Muscle layer of duodenum (tissue), 2 donors: Measurements from ENCODE around the gene TERC.

Experiments
- H3K27ac ChIP-seq: one replicate; pipeline ENCODE4 v1.7.0; 2013; ENCODE audit warnings: mild to moderate bottlenecking, low read length
- H3K27me3 ChIP-seq: one replicate; pipeline ENCODE4 v1.7.0; 2013; ENCODE audit warnings: low read depth, mild to moderate bottlenecking, control low read depth, low read length
- H3K36me3 ChIP-seq, 2 donors: one replicate each; pipeline ENCODE4 v1.7.0; 2013; ENCODE audit warnings: low read length in 2 of 2, control low read depth in 1 of 2, mild to moderate bottlenecking in 1 of 2; ENCODE audit not compliant: insufficient read depth in 2 of 2, control insufficient read depth in 1 of 2
- H3K4me1 ChIP-seq, 2 donors: one replicate each; pipeline ENCODE4 v1.7.0; 2013; ENCODE audit warnings: low read length in 2 of 2, mild to moderate bottlenecking in 2 of 2, control low read depth in 1 of 2, moderate library complexity in 1 of 2; ENCODE audit not compliant: insufficient read depth in 2 of 2, control insufficient read depth in 1 of 2
- H3K4me3 ChIP-seq, 2 donors: one replicate each; pipeline ENCODE4 v1.7.0; 2013; ENCODE audit warnings: low read length in 2 of 2, low read depth in 1 of 2, mild to moderate bottlenecking in 1 of 2
- H3K9me3 ChIP-seq, 2 donors: one replicate each; pipeline ENCODE4 v1.7.0; 2013; ENCODE audit warnings: low read length in 2 of 2, control low read depth in 1 of 2, mild to moderate bottlenecking in 1 of 2; ENCODE audit not compliant: control insufficient read depth in 1 of 2
- donor health status: healthy.

Gene TERC

DNA sequence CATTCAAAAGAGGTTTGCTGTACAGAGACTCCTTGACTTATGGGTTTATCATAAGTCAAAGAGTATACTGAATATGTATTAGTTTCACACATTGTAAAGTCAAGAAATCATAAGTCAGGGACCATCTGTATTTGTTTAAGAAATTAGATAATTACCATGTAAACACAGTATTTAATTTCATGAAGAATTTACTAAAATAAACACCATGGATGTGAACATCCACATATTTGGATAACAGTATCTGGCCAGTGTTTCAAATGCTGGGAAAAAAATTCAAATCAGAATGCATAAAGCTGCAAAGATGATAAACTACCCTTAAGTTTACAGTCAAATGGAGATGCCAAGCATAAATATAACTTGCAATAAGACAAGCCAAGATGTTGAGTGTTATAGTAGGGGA lies 25.4 kb upstream of the TERC start:
- H3K4me1 ChIP-seq, result no peaks in the 10 kb centered on the region
- H3K27me3 ChIP-seq, result no peaks in the 10 kb centered on the region
- peaks cover 23 to 24% of the 10 kb centered on the region in 2 donors for H3K36me3 ChIP-seq
- H3K27ac ChIP-seq, result no peak overlapping the region
- H3K9me3 ChIP-seq, result no peaks in the 10 kb centered on the region
- H3K4me3 ChIP-seq, result no peak overlapping the region

- Histone ChIP-seq H3K4me1 (no peaks in the 10 kb centered on the region), H3K9me3 (no peaks in the 10 kb centered on the region), H3K4me3 (no peak overlapping the region), H3K27me3 (no peaks in the 10 kb centered on the region), H3K36me3 (peaks cover 31 to 35% of the 10 kb centered on the region in 2 donors), H3K27ac (no peak overlapping the region)
Observed at GRCh38 chr3:169787791-169788190, 22.9 kb upstream of the TERC start.

DNA sequence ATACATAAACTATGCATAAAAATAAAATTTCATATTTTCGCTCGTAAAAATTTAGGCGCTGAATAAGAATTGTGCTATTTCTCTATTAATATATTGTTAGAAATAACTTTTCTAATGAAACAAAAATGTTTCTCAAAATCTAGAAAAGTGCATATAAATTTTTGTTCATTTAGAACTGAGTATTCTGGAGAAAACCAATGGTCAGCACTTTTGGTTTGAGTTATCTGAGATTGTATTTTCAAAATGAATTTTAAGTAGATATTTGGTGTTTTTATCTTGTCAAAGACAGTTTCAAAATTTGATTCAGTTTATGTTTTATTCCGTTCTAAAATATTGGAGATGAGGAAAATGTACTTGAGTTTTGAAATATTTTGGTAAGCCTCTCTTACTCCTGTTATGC lies 22.3 kb upstream of the TERC start:
- no peak overlapping the region for H3K27ac ChIP-seq
- H3K36me3 ChIP-seq, result peaks cover 38 to 40% of the 10 kb centered on the region in 2 donors
- no peaks in the 10 kb centered on the region for H3K9me3 ChIP-seq
- H3K27me3 ChIP-seq, result no peaks in the 10 kb centered on the region
- H3K4me1 ChIP-seq, result no peaks in the 10 kb centered on the region
- H3K4me3 ChIP-seq, result no peak overlapping the region

GRCh38 chr3:169781209-169781855 lies 16.5 kb upstream of the TERC start:
- H3K9me3 ChIP-seq, result no peaks in the 10 kb centered on the region
- H3K27ac ChIP-seq, result no peak overlapping the region
- H3K4me3 ChIP-seq, result no peak overlapping the region
- H3K4me1 ChIP-seq, result peaks cover 0 to under 1% of the 10 kb centered on the region in 2 donors
- H3K27me3 ChIP-seq, result no peaks in the 10 kb centered on the region
- H3K36me3 ChIP-seq, result peaks cover 62 to 65% of the 10 kb centered on the region in 2 donors

DNA sequence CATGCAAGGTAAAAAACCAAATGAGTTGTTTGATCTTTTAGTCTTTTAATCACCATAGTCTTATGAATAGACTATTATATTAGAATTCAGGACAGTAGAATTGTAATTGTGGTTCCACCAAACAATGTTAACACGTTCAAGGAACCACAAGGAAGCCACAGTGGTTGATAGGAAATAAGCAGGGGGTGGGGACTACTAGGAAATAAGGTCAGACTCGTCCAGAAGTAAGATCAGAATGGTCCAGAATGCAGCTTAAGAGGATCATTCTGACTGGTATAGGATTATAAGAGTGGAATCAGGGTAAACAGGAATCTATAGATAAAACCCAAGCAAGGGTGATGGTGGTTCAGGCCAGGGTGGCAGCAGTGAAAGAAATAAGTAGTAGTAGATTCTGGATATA lies 15.9 kb upstream of the TERC start:
- H3K27me3 ChIP-seq, result no peaks in the 10 kb centered on the region
- no peak overlapping the region for H3K4me3 ChIP-seq
- H3K27ac ChIP-seq, result no peak overlapping the region
- no peaks in the 10 kb centered on the region for H3K9me3 ChIP-seq
- peaks cover 59 to 64% of the 10 kb centered on the region in 2 donors for H3K36me3 ChIP-seq
- H3K4me1 ChIP-seq, result peaks cover 0 to 6% of the 10 kb centered on the region in 2 donors

DNA sequence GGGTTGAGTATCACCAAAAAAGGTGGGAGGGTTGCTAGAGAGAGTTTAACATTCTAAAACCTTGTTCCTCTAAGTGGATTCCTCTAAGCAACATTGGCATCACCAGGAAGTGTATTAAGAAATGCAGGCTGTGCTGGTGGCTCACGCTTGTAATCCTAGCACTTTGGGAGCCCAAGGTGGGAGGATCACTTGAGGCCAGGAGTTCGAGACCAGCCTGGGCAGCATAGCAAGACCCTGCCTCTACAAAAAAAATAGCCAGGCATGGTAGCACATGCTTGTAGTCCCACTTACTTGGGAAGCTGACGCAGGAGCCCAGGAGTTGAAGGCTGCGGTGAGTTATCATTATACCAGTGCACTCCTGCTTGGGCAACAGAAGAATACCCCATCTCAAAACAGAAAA lies 13.0 kb upstream of the TERC start:
- H3K4me1 ChIP-seq, result peaks cover 7 to 27% of the 10 kb centered on the region in 2 donors
- H3K36me3 ChIP-seq, result peaks cover 56 to 61% of the 10 kb centered on the region in 2 donors
- H3K27ac ChIP-seq, result no peak overlapping the region

DNA sequence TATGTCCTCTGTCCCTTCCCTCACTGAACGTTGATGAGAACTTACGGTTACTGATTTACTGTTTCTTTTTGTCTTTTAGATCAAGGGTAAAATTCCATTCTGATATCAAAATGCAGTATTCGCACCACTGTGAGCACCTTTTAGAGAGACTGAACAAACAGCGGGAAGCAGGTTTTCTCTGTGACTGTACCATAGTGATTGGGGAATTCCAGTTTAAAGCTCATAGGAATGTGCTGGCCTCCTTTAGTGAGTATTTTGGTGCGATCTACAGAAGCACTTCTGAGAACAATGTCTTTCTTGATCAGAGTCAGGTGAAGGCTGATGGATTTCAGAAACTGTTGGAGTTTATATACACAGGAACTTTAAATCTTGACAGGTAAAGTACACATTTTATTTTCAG lies 9.3 kb upstream of the TERC start:
- peak overlapping the region; percentile 83 to 93 for H3K4me3 ChIP-seq
- H3K27me3 ChIP-seq, result no peaks in the 10 kb centered on the region
- peaks cover 7 to 27% of the 10 kb centered on the region in 2 donors for H3K4me1 ChIP-seq
- peaks cover 26 to 40% of the 10 kb centered on the region in 2 donors for H3K36me3 ChIP-seq
- H3K9me3 ChIP-seq, result no peaks in the 10 kb centered on the region
- H3K27ac ChIP-seq, result peak overlapping the region; percentile 97

More for the DNA sequence above, 13.0 kb upstream of the TERC start:
- H3K27me3 ChIP-seq, result no peaks in the 10 kb centered on the region
- no peaks in the 10 kb centered on the region for H3K9me3 ChIP-seq
- H3K4me3 ChIP-seq, result no peak overlapping the region

- Histone ChIP-seq H3K4me3 (peak within 1 kb of the TSS; percentile 83 to 93), H3K4me1 (peaks cover 7 to 27% of the 10 kb centered on the region in 2 donors), H3K27ac (peak within 1 kb of the TSS; percentile 97), H3K36me3 (peaks cover 20 to 33% of the 10 kb centered on the region in 2 donors), H3K27me3 (no peaks in the 10 kb centered on the region), H3K9me3 (no peaks in the 10 kb centered on the region)
Observed at GRCh38 chr3:169772897-169773816, 8.3 kb upstream of the TERC start, which contains the start of gene MYNN. Gene MYNN, plus strand, starts transcription at chr3:169773396. Its CDS starts 900 bp downstream, at chr3:169774296.

DNA sequence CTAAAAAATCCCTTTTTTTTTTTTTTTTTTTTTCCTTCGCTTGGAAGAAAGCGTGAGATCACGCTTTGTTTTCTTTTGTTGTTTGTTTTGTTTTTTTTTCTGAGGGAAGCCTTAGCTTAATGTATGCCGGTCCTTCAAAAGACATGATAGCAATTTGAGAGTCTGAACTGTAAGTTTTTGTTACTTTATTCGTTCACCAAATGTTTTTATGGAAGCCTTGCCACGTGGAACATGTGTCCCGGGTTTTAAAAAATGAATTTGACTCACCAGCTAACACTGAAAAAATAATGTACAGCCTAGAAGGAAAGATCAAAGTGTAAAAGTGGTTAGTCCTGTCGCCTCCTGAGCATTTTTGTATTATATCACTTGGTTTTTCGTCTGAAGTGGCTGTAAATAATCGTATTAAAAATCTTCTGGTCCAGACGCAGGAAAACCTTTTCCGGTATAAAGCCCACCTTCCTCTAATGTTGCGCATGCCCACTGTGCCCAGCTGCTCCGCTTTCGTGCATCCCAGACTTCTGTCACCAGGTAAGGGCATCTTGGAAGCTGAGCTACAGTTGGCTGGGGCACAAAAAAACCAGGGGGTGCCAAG lies 7.5 kb upstream of the TERC start:
- no peaks in the 10 kb centered on the region for H3K27me3 ChIP-seq
- peak overlapping the region; percentile 97 for H3K27ac ChIP-seq
- no peaks in the 10 kb centered on the region for H3K9me3 ChIP-seq
- peak overlapping the region; percentile 83 to 93 for H3K4me3 ChIP-seq
- peaks cover 12 to 25% of the 10 kb centered on the region in 2 donors for H3K36me3 ChIP-seq
- H3K4me1 ChIP-seq, result peaks cover 7 to 27% of the 10 kb centered on the region in 2 donors

DNA sequence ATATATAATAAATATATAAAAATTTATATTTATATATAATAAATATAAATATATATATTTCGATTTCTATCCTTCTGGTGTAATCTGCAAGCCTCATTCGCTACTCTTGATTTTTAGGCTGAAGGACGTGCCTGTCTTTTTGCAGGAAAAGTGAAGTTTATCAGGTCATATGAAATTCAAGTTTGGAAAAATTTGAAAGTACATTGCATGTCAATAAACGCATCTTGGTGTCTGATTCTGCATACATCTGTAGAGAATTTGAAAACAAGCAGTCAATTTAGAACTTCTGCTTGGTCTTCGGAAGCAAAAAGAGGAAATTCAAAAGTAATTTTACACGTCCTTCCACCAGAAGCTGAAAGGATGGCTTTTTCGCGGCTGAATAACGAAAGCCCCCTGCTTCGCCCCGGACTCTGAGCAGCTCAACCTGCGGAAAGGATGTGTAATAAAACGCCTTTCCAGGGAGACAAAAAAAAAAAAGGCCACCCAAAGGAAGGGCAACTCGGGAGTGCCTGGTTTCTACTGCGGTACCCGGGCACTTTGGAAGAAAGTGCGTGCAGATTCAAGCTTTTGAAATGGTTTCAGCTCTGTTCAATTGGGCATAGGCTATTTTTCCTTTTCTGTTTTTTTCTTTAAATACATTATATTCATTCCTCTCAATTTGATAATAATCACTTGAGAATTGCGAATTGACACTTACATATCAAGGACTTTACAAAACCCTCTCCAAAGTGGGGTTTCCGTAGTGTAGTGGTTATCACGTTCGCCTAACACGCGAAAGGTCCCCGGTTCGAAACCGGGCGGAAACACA lies 6.8 kb upstream of the TERC start:
- Histone ChIP-seq H3K36me3 (peaks cover 10 to 19% of the 10 kb centered on the region in 2 donors), H3K4me3 (peak overlapping the region; percentile 83 to 93), H3K9me3 (no peaks in the 10 kb centered on the region), H3K27ac (peak overlapping the region; percentile 97), H3K27me3 (no peaks in the 10 kb centered on the region), H3K4me1 (peaks cover 7 to 27% of the 10 kb centered on the region in 2 donors)
